Stimulated activated CD8-positive, alpha-beta memory T cell treated with anti-CD3 and anti-CD28 coated beads, Interleukin-4, amount 100 ng/mL, for 4 hours (primary cell): ENCODE measurements around the gene GNG12.

ENCODE experiments used
- DNase-seq, 2 donors: peaks; one replicate each; pipeline ENCODE4 v3.0.0-alpha.2; 2020; ENCODE audit warnings: low read depth in 2 of 2, low spot score in 1 of 2

Gene GNG12

GRCh38 chr1:67711158-67711854 is 122.0 kb downstream of the GNG12 start:
- DNase-seq: no peak

GRCh38 chr1:67710417-67710816 is 122.8 kb downstream of the GNG12 start:
- no peak for DNase-seq

GRCh38 chr1:67708606-67709005 is 124.7 kb downstream of the GNG12 start:
- no peak for DNase-seq

- no peak for DNase-seq
These were observed 127.4 kb downstream of the GNG12 start for GRCh38 chr1:67705735-67706453.

- DNase-seq: no peak
These were observed 128.9 kb downstream of the GNG12 start for GRCh38 chr1:67704351-67704750.

GRCh38 chr1:67701876-67702275 is 131.4 kb downstream of the GNG12 start:
- no peak for DNase-seq

GRCh38 chr1:67700692-67701410 is 132.4 kb downstream of the GNG12 start:
- DNase-seq: no peak

- DNase-seq: no peak
These were observed 133.0 kb downstream of the GNG12 start for GRCh38 chr1:67700220-67700619.

- DNase-seq: no peak
These were observed 136.6 kb downstream of the GNG12 start for GRCh38 chr1:67696708-67697107.

- no peak for DNase-seq
These were observed 137.3 kb downstream of the GNG12 start for GRCh38 chr1:67695963-67696362.

- no peak for DNase-seq
These were observed 141.6 kb downstream of the GNG12 start for GRCh38 chr1:67691712-67692111.

GRCh38 chr1:67690411-67690810 is 142.9 kb downstream of the GNG12 start:
- DNase-seq: no peak

GRCh38 chr1:67690018-67690363 is 143.3 kb downstream of the GNG12 start:
- DNase-seq: no peak

- DNase-seq: no peak
These were observed 143.8 kb downstream of the GNG12 start for GRCh38 chr1:67689267-67690017.

- no peak for DNase-seq
These were observed 144.6 kb downstream of the GNG12 start for GRCh38 chr1:67688526-67689219.

- DNase-seq: no peak
These were observed 145.6 kb downstream of the GNG12 start for GRCh38 chr1:67687649-67688048.

GRCh38 chr1:67687198-67687545 is 146.1 kb downstream of the GNG12 start:
- no peak for DNase-seq

- DNase-seq: peak in 1 of 2 donors; percentile 14
These were observed 146.7 kb downstream of the GNG12 start for GRCh38 chr1:67686267-67687197.

GRCh38 chr1:67685558-67686266 is 147.6 kb downstream of the GNG12 start:
- peak; percentile 25 to 54 for DNase-seq
